Measurements from ENCODE around the gene CDC34.

The CDC34 gene

DNA sequence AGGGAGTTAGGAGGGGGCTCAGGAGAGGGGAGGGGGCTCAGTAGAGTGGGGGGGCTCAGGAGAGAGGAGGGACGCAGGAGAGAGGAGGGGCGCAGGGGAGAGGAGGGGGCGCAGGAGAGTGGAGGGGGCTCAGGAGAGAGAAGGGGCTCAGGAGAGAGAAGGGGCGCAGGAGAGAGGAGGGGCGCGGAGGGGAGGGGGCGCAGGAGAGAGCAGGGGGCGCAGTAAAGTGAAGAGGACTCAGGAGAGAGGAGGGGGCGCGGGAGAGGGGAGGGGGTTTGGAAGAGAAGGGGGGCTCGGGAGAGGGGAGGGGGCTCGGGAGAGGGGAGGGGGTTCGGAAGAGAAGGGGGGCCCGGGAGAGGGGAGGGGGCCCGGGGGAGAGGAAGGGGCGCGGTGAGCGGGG lies 34.6 kb upstream of the CDC34 start:
- DNase-seq = no peak

DNA sequence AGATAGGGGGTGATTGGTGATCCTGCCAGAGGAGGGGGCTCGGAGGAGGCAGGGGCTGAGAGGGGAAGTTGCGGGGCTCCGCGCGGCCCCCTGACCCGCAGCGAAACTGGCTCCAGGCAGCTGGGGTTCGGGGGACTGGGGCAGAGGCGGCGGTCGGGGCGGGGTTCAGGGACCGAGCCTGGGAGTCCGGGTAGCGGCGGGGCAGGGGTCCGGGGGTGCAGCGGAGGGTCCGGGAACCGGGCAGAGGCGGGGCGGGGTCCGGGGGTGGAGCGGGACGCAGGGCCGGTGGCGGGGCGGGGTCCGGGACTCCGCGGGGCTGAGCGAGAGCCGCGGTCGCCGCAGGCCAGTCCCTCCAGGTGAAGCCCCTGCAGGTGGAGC lies 34.1 kb upstream of the CDC34 start:
- DNase-seq = no peak

DNA sequence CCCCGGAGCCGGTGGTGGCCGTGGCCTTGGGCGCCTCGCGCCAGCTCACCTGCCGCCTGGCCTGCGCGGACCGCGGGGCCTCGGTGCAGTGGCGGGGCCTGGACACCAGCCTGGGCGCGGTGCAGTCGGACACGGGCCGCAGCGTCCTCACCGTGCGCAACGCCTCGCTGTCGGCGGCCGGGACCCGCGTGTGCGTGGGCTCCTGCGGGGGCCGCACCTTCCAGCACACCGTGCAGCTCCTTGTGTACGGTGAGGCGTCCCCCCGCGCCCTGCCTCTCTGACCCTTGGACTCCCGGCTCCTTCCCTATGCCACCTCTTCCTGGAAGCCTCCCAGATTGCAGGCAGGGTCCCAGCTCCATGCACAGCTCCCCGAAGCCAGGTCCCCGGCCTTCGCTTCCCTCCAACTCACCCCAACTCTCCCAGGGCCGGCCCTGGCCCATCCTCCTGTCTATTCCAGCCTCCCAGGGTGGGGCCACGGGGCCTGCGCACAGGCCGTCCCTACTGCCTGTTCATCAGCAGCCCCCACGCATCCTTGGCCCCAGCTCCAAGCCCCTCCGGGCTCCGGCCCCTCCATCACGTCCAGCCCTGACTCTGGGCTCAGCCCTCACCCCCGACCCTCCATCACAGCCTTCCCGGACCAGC lies 33.6 kb upstream of the CDC34 start:
- DNase-seq = no peak

DNA sequence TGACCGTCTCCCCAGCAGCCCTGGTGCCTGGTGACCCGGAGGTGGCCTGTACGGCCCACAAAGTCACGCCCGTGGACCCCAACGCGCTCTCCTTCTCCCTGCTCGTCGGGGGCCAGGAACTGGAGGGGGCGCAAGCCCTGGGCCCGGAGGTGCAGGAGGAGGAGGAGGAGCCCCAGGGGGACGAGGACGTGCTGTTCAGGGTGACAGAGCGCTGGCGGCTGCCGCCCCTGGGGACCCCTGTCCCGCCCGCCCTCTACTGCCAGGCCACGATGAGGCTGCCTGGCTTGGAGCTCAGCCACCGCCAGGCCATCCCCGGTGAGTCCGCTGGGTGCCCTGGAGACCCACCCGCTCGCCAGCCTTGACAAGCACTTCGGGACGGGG lies 33.1 kb upstream of the CDC34 start:
- no peak for DNase-seq

DNA sequence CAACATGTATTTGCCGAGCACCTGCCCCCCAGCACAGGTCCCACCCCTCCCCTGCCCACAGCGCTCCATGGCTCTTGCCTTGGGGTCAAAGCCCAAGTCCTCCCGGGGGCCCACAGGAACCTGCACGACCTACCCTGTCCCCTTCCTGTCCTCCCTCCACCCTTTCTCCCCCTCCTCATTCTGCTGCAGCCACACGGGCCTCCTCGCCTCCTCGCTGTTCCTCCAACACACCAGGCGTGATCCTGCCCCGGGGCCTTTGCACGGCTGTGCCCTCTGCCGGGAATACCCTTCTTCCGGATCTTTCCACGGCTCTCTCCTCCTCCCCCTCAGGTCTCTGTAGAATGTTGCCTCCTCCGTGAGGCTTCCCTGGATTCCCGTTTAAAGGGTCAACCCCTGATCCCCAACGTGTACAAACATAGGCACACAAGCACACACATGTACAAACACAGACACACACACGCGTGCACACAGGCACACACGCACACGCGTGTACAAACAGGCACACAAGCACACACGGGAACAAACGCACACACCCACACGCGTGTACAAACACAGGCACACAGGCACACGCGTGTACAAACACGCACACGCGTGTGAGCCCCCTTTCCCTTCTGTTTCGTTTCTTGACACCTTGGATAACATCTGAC lies 32.5 kb upstream of the CDC34 start:
- no peak for DNase-seq

DNA sequence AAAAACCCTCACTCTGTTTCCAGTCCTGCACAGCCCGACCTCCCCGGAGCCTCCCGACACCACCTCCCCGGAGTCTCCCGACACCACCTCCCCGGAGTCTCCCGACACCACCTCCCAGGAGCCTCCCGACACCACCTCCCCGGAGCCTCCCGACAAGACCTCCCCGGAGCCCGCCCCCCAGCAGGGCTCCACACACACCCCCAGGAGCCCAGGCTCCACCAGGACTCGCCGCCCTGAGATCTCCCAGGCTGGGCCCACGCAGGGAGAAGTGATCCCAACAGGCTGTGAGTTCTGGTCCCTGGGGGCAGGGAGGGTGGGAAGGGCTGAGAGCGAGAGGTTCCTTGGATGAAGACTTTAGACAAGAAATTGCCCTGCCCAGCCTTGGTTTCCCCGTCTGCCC lies 29.9 kb upstream of the CDC34 start:
- no peak for DNase-seq

DNA sequence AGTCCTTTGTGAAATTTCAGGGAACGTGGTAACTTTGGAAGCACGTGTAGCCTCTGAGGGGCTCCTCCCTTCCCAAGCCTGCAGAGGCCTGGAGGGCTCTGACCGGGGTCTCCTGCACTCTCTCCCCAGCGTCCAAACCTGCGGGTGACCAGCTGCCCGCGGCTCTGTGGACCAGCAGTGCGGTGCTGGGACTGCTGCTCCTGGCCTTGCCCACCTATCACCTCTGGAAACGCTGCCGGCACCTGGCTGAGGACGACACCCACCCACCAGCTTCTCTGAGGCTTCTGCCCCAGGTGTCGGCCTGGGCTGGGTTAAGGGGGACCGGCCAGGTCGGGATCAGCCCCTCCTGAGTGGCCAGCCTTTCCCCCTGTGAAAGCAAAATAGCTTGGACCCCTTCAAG lies 26.9 kb upstream of the CDC34 start:
- no peak for DNase-seq

DNA sequence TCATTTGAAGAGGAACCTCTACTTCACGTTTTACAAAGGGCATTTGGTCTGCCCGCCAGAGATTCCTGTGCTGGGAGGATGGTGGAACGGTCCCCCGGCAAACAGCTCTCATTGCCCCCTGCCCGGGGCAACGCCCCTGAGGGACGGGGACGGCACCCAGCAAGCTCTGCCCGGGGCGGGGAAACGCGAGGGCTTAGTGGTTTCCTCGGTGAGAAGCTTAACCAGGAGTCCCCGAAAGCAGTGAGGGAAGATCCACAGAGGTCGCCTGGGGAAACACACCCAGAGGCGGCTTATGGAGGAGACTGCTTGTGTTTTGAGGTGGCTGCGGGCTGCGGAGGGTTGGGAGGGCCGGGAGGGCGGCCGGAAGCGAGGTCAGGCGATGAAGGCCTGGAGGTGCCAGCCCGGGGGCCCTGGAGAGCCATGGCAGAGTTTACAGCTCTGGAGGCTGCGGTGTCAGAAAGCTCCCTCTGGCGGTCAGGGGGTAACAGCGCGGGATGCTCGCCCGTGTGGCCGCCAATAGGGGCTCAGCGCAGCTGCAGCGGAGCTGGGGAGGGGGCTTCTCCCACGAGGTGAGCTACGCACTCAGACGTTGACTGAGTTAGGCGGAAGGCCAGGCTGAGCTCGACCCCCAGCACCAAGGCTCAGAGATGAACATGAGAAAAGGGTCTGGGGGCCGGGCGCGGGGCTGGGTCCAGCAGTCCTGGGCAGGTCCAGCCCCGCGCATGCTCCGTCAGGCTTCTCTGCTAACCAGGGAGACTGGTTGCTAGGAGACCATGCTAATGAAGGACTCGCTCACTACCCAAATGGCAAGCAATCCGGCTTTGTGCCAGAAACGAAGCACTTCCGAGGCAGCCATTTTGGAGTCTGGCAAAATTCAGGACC lies 24.9 kb upstream of the CDC34 start:
- peak; percentile 78 to 100 (median 99) for DNase-seq

DNA sequence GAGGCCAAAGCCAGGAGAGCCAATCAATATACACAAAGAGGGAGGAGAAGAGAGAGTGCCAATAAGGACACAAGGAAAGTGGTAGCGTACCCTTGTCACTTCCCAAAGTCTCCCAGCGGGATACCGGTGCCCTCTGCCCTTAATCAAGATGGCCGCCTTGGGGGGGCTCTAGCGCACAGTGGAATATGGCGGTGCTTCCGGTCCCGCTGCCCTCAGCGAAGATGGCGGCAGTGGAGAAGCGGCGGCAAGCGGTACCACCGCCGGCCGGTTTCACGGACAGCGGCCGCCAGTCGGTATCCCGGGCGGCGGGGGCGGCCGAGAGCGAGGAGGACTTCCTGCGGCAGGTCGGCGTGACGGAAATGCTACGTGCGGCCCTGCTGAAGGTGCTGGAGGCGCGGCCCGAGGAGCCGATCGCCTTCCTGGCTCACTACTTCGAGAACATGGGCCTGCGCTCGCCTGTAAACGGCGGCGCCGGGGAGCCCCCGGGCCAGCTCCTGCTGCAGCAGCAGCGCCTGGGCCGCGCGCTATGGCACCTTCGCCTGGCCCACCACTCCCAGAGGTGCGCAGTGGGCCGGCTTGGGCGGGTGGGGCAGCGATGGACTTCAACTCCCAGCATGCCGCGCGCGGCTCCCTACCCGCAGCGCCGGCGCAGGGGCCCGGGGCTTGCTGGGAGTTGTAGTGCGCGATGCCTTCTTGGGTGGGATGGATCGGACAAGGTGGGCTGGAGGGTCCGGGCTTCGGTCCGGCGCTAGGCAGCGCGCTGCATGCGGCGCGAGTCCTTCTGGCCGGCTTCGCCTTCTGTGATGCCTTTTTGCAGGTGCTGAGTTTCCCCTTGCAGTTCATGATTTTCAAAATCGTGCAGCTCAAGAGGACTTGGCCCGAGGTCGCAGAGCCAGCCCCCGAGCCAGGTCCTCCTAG lies 24.0 kb upstream of the CDC34 start, which contains the start of gene TPGS1:
TSS of gene TPGS1 (plus strand) at position 212 of the 918 bp plus-strand sequence. CDS start at position 222, 10 bp downstream.
- DNase-seq = peak in 55 of 56 donors; percentile 21 to 100 (median 83)

DNA sequence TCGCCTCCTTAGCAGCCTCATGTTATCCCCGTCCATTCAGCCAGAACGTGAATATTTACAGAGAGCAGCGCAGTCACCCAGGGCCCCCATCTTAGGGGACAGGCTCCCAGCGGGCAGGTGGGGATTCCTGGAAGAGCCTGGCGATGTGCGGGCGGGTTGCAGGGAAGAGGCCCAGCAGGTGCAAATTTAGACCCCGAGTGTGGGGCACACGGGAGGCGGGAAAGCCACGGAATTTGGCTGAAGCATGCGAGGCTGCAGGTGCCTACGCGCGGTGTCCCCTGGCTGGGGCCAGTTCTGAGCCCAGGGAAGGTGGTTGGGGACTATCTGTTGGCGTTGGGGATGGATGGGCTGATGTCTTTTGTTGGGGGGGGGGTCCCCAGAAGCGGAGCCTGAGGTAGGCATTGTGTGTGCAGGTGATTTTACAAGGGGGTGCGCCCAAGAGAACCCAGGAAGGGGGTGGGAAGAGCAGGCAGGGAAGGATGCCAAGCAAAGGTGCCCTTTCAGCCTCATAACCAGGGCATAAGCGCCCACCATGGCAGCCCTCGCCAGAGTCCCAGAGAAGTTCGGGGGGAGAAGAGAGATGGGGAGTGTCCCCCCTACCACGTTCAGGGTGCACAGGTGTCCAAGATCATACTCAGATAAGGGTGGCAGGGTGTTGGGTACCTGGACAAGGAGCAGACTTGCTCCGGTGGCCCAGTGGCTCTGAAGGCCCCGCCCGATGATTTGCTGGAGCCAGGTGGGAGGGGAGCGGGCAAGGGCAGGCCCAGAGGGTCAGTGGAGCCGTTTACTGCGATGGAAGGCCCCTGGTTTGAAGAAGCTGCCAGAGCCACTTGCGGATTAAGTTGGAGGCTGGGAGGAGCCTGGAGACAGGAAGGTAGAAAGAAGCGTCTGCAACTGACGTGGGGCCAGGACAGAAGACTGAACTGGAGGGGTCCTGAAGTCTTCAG lies 23.1 kb upstream of the CDC34 start:
- DNase-seq = no peak

DNA sequence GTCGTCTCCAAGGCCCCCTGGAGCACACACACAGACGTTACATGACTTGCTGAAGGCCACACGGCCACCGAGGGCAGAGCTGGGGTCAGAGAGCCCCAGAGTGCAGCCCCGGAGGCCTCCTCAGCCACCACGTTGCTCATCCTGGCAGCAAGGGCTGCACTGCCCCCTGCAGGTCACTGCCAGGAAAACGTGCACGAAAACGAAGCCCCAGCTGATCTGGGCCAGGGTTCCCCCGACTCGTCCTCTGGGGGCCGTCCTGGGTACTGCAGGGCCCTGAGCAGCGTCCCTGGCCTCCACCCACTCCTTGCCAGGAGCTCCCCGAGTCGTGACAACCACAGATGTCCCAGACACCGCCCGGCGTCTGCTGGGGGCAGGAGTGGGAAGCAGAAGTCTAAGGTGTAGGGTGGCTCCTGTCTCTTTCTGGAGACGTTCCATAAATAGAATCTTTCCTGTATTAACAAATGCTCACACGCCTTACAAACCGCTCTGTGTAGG lies 20.9 kb upstream of the CDC34 start:
- peak in 49 of 56 donors; percentile 11 to 85 (median 59) for DNase-seq

DNA sequence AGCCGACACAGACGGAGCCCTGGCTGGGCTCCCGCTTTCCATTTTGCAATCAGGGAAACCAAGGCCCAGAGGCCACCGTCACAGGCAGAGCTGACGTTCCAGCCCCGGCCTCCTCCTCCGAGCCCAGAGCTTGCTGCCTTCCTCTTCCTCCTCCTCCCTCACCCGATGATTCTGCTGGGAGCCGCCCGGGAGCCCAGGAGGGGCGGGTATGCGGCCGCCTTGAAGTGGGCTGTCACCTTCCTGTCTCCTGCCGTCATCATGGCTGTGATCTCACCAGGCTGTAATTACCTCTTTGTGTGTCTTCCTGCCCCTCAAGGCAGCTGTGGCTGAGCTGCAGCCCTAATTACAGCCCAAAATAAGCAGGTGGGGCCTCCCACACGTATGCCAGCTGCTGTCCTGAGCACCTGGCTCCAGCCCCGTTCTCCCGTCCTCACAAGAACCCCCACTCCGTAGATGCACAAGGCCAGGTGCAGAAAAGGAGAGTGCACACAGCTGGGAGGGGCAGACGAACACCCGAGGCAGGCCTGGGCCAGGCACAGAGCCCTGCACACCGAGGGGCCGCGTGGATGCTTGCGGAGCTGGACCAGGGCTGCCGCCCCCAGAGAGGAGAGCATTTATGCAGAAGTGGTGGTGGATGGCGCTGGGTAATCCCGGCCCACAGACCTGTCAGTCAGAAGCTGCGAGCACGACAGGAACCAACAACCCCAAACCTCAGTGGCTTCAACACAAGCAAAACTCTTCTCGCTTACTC lies 20.3 kb upstream of the CDC34 start:
- DNase-seq = peak in 21 of 56 donors; percentile 6 to 85 (median 62)

DNA sequence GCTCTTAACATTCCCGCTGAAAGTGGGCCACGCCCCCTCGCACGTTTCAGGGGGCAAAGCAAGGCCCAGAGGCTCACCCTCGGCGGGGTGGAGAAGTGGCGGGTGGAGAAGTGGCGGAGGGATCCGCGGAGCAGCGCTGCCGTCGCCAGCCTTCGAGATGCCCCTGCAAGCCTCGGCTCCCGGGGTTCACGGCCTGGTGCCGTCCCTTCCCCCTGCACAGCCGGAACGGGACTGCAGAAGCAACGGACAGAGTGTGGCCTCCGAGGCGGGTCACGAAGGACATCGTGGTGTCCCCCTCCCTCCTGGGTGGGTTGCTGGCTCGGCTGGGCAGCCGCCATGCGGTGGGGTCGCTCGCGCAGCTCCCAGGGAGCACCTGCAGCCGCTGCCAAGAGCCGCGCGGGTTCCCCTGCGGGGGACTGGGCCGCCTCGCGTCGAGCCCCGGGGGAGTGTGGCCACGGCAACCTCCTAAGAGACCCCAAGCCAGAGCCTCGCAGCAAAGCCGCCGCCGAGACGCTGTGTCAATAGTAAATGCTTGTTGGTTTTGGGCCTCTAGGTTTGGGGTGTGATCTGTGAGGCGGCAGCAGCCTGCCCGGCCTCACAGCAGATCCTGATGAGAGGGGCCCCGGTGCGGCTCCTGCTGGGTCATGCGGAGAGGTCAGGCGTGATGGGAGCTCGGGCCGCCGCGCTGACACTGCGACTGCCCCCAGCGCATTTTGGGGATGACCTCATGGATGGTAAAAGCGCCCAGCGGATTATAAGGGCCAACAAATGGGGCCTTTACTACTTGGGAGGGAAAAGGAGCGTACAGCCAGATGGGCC lies 18.8 kb upstream of the CDC34 start:
- DNase-seq = no peak

DNA sequence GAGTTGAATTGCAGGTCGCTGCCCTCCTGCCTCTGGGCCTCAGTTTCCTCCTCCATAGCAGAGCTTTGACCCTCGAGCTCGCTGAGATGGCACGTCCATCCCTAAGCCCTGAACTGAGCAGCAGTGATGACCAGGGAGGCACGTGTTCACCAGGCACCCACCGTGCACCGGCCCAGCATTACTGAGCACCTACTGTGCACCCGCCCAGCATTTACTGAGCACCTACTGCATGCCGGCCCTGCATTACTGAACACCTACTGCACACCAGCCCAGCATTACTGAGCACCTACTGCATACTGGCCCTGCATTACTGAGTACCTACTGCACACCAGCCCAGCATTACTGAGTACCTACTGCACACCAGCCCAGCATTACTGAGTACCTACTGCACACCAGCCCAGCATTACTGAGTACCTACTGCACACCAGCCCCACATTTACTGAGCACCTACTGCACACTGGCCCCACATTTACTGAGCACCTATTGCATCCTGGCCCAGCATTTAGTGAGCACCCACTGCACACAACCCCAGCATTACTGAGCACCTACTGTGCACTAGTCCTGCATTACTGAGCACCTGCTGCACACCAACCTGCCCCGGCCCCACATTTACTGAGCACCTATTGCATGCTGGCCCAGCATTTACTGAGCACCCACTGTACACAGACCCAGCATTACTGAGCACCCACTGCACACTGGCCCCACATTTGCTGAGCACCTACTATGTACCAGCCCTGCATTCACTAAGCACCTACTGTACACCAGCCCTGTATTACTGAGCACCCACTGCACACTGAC lies 18.0 kb upstream of the CDC34 start:
- DNase-seq = no peak

DNA sequence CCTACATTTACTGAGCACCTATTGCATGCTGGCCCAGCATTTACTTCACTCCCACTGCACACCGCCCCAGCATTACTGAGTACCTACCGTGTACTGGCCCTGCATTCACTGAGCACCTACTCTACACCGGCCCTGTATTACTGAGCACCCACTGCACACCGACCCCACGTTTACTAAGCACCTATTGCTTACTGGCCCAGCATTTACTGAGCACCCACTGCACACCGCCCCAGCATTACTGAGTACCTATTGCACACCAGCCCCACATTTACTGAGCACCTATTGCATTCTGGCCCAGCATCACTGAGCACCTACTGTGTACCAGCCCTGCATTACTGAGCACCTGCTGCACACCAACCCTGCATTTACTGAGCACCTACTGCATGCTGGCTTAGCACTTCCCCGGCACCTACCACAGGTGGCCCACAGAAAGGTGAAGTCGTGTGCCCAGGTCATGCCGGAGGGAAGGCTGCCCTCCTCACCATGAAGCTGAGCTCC lies 17.3 kb upstream of the CDC34 start:
- no peak for DNase-seq

DNA sequence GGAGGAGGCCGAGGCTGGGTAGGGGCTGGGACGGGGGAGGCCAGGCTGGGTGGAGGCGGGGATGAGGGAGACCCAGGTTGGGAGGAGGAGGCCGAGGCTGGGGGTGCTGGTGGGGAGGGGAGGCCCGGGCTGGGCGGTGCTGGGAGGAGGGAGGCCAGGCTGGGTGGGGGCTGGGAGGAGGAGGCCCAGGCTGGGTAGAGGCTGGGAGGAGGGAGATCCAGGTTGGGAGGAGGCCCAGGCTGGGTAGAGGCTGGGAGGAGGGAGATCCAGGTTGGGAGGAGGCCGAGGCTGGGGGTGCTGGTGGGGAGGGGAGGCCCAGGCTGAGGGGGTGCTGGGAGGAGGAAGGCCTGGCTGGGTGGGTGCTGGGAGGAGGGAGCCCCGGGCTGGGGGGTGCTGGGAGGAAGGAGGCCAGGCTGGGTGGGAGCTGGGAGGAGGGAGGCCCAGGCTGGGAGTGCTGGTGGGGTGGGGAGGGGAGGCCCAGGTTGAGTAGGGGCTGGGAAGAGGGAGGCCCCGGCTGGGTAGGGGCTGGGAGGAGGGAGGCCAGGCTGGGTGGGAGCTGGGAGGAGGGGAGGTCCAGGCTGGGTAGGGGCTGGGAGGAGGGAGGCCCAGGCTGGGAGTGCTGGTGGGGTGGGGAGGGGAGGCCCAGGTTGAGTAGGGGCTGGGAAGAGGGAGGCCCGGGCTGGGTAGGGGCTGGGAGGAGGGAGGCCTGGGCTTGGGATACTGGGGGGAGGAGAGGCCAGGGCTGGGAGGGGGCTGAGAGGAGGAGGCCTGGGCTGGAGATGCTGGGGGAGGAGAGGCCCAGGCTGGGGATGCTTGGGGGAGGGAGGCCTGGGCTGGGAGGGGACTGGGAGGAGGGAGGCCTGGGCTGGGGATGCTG lies 13.6 kb upstream of the CDC34 start:
- no peak for DNase-seq

All from amygdala (tissue), 56 donors.